ENCODE measurements around the gene ARHGAP6.

Gene ARHGAP6

GRCh38 chrX:11666952-11667685 lies 1.4 kb upstream of the ARHGAP6 start:
- DNase-seq (ENCODE audit: low read depth), result no peak
- TF ChIP-seq CTCF (conservative IDR thresholded peaks at IDR 0.05; ENCODE audit: low read length), result no peak
- no peak overlapping the region for H3K4me3 ChIP-seq (ENCODE audit: low read length)

- DNase-seq (ENCODE audit: low read depth), result no peak
- H3K4me3 ChIP-seq (ENCODE audit: low read length), result peak overlapping the region; percentile 27
- no peak for TF ChIP-seq CTCF (conservative IDR thresholded peaks at IDR 0.05; ENCODE audit: low read length)
Observed at GRCh38 chrX:11666164-11666563, 444 bp upstream of the ARHGAP6 start.

- TF ChIP-seq CTCF (conservative IDR thresholded peaks at IDR 0.05; ENCODE audit: low read length), result no peak
- no peak for DNase-seq (ENCODE audit: low read depth)
- H3K4me3 ChIP-seq (ENCODE audit: low read length), result peak overlapping the region; percentile 47
Observed at GRCh38 chrX:11664211-11665167, 1.2 kb downstream of the ARHGAP6 start.

GRCh38 chrX:11663875-11664210 lies 1.9 kb downstream of the ARHGAP6 start:
- TF ChIP-seq CTCF (conservative IDR thresholded peaks at IDR 0.05; ENCODE audit: low read length), result no peak
- H3K4me3 ChIP-seq (ENCODE audit: low read length), result no peak overlapping the region
- DNase-seq (ENCODE audit: low read depth), result no peak

- DNase-seq (ENCODE audit: low read depth), result no peak
- no peak overlapping the region for H3K4me3 ChIP-seq (ENCODE audit: low read length)
- TF ChIP-seq CTCF (conservative IDR thresholded peaks at IDR 0.05; ENCODE audit: low read length), result no peak
Observed at GRCh38 chrX:11655282-11656015, 10.3 kb downstream of the ARHGAP6 start.

- TF ChIP-seq CTCF (conservative IDR thresholded peaks at IDR 0.05; ENCODE audit: low read length), result no peak
- DNase-seq (ENCODE audit: low read depth), result no peak
- no peak overlapping the region for H3K4me3 ChIP-seq (ENCODE audit: low read length)
Observed at GRCh38 chrX:11648705-11649519, 16.8 kb downstream of the ARHGAP6 start.
